NCI-H1105 treated with DMSO at 0.1 percent for 48 hours (cell line): ENCODE measurements around the gene RAC3.

Experiments
- DNase-seq: peaks from one replicate; lab custom pipeline; 2025; lab: John Stamatoyannopoulos, UW

RAC3 gene

DNA sequence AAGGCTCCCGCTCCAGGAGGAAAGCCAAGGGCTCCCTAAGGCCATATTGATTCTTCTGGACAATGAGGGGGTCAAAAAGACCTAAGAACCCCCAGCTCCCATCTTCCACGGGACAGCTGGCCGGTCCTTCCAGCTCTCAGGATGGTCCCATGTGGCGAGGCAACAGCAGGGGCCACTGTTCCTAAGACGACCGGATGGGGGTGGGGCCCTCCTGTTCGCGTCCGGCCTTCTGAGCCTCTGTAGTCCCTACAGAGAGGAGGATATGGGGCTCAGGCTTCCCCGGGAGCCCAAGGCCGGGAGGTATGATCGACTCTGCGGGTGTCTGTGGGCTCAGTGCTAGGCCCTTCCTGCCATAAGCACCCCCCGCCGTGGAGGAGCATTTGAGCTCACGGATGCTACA is 12.0 kb downstream of the RAC3 start:
- no peak for DNase-seq

DNA sequence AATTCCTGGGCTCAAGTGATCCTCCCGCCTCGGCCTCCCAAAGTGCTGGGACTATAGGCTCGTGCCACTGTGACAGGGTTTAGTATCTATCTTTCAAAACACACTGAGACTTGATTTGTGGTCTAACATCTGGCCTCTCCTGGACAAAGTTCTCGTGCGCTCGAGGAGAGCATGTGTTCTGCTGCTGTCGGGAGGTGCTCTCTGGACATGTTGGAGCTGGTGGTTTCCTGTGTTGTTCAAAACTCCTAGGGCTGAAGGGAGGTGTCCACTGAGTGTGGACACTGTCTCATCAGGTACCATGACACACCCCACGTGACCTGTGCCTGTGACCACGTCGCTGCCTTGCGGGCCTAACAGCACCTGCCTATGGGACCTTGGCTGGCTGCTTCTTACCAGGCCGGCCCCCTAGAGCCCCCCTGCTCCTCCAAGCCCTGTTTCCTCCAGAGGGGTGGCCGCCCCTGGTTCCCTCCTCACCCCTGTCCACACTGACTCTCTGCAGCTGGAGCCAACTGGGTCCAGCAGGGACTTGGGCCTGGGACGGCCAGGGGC is 14.5 kb downstream of the RAC3 start:
- no peak for DNase-seq

DNA sequence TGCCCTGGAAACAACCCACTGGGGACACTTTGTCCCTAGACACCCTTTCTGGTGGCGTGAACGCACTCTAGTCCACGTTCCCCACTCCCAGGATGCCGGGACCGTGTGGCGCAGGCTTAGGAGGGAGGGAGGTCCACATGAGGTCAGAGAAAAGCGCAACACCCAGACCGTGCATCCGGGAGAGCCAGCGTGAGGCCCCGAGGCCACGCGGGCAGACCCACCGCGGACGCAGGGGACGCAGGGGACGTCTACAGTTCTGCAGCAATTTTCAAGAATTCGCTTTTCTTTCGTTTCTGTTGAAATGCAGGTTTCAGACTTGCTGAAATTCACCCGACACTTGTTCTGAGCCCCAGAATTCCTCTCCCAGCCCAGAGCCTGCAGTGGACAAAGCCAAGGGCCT is 15.4 kb downstream of the RAC3 start:
- DNase-seq: no peak

DNA sequence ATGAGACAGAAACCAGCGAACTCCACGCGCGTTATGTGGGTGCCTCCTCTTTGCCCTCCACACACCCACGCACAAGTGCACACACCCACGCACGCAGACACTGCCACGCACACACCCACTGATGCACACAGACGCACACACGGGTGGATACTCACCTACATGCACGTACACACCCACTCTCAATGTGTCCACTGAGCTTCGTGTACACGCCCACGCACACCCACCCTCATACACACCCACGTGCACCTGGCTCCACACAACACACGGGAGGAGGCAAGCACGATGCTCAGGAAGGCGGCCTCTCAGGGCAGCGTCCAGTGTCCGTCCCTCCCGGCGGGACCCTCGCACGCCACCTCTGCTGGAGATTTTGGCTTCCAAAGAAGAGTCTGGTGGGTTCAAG is 15.9 kb downstream of the RAC3 start:
- DNase-seq: no peak

DNA sequence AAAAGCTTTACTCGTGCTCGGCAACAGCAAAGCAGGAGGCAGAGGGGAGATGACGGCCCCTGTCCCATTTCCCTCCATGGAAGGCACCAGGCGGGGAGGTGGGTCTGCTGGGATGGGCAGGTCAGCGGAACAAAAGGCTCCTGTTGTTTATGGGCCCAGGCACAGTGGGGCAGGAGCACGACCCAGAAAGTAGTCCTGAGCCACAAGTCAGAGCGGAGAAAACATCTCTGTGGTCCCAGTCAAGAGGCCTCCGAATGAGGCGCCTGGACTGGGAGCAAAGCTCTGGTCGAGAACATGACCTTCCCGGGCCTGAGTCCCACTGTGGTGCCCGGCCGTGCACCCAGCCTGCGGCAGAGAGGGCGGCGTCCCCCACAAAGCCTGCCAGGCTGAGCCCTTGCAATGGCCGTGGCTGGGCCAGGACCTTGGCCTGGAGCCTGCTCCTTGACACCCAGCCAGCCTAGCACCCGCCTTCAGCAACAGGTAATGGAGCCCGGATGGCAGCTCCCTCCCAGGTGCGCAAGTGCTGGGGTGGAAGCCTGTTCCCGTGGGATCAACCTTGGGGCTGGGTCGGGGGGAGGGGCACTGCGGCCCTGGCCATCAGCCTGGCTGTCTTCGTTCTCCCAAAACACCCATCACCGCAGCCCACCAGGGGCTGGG is 16.6 kb downstream of the RAC3 start:
- no peak for DNase-seq

DNA sequence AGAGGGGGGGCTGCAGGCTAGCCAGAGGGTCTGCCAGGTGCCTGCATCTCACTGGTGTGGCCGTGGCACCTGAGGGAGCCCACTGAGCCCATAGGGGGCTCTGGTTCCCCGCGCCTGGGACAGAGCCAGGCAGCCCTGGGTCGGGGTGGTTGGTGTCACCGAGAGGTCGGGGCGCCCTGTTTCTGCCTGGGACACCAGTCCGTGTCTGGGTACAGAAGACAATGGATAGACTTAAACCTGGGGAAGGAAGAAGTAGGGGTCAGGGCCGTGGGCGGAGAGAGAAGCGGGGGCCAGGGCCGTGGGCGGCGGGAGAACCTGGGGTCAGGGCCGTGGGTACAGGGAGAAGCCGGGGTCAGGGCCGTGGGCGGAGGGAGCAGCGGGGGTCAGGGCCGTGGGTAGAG is 17.1 kb downstream of the RAC3 start:
- no peak for DNase-seq

DNA sequence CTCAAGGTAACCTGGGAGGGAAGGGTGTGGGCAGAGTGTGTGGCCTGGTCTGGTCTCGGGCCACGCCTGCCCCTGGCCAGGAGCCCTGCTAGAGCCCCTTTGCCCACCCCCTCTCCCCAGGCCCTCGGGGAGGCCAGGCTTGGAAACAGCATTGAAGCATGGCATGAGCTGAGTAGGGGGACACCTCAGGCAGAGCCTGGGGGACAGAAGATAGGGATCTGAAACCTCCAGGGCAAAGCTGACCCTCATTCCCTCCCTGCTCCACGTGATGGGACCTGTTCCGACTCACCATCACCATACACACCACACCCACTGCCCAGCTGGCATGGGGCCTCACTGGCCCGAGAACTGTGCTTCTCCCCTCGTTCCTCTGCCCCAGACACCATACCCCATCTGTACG is 17.6 kb downstream of the RAC3 start:
- no peak for DNase-seq

DNA sequence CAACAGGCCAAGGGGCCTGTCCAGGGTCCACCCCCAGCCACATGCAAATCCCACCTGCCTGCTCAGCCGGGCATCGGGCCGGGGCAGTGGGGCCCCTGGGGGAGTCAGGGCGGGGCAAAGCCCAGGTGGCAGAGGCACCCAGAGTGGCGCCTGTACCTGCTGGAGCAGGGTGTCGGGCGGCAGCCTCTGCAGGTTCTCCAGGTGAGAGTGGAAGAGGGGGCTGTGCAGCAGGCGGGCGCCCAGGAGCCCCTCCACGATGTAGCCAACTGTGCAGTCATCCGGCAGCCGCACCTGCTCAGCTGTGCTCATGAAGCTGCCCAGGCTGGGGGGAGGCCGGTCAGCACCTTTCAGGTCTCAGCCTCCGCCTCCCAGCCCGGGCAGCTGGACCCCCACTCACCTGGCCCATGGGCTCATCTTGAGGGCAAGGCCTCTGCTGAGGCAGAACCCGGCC is 18.1 kb downstream of the RAC3 start:
- DNase-seq: no peak

DNA sequence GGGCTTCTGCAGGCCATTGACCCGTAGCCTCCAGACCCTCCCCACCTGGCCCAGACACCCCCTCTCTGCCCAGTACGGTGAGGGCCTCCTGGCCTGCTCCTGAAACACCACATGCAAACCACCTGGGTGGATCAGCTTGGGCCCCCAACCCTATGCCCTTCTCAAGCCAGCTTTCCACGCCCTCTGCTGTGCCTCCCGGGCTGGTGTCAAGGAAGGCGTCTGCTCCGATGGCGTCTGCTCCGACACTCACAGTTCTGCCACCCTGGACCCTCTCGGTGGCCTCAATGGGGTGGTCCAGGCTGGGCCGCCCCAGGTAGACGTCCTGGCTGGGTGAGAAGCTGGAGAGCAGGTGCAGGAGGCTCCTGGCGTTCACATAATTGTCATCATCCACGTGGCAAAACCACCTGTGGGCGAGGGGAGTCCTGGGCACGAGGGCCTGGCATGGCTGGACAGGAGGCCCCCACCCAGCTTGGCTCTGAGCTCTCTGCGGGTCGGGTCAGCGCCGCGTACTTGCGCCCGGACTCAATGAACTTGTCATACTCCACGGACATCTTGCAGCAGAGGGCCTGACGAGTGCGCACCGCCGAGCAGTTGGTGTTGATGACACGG is 18.8 kb downstream of the RAC3 start:
- no peak for DNase-seq

DNA sequence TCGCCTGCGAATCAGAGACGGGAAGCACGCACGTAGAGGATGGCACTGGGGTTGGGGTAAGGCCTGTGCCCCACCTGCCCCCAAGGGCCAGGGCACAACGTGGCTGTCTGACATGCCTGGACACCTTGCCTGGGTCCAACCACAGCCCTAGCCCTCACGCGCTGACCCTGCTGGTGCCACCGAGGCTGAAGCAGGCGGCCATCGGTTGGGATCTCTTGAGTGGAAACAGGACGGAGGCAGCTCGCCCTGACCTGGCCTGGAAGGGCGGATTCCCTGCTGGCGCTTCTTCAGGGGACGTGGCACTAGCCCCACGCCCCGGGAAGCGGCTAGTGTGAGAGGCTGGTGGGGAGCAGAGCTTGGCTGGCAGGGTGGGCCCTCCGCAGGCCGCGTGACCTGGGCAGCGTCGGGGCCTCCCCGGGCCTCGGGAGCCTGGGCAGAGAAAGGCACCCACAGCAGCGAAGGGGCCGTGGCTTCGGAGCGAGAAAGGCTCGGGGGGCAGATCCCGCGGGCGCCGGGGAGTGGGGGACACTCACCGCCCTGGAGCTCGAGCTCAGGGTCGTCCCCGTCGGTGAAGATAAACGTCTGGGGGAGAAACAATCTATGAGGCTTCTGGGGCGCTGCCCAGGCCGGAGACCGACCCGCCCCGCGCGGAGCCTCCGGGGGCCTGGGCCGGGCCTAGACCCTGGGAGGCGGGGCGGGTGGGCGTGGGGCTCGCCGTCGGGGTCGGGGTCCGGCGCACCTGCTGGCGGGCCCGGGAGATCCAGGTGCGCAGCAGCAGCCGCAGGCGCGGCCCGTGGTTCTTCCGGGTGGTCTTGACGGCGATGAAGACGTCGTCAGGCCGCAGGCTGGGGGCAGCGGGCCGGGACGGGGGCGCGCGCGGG is 19.5 kb downstream of the RAC3 start:
- DNase-seq: no peak

DNA sequence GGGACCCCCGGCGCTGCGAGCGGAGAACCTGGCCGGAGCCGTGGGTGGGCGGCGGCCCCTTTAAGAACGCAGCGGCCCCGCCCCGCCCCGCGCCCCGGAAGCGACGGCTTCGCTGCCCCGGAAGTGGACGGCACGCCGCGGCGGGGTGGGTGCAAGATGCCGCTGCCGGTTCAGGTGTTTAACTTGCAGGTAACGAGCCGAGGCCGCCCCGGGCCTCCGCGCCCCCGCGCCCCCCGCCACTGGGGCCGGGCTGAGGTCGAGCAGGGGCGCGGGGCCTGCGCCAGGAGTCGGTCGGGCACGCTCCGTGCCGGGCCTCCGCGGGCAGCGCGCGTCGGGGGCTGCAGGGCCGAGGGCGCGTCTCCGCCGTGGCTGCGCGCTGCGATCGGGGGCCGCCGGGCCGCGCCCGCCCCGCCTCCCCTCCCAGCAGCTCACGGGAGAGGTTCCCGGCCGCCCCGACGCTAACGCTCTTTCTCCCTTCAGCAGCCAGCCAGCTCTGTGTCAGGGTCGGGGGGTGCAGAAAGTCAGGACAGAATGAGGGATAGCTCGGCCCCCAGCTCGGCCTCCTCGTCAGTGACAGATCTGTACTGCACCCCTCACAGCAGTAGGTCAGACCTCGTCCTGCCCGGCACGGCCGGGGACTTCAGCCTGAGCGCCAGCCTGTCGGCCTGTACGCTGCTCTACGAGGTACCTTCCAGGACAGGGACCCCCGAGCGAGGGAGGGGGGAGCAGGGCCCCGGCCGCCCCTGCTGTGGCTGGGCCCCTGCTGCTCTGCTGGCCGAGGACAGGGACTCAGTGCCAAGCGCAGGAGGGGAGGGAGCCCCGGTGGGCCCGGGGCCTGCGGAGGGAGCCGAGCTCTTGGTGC is 20.5 kb downstream of the RAC3 start, which contains the start of the genes GPS1 and RFNG:
Gene GPS1, plus strand, starts transcription at position 123 of the 862 bp plus-strand sequence. Its CDS starts 34 bp downstream, at position 157.
Gene RFNG, minus strand, starts transcription at position 36 of the 862 bp plus-strand sequence. CDS start 45 bp downstream, outside the sequence.
- peak; percentile 51 for DNase-seq

DNA sequence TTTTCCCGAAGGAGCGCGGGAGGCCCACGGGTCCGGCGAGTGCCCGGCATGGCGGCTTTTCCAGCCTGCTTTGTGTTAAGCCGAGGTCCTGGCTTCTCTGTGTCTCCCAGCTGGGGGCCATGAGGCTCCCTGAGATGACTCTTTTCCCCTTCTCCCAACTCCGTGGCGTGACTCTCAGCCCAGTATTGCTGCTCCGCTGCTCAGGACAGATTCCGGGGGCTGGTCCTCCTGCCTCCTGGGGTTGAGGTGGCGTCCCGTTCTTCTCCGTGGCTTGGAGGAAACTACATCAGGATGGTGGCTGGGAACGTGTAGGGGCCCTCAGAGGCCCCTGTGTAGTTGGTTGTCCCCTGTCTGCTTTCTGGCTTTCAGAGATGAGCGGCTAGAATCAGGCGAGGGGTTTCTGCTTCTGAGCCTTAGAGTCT is 21.2 kb downstream of the RAC3 start:
- no peak for DNase-seq

DNA sequence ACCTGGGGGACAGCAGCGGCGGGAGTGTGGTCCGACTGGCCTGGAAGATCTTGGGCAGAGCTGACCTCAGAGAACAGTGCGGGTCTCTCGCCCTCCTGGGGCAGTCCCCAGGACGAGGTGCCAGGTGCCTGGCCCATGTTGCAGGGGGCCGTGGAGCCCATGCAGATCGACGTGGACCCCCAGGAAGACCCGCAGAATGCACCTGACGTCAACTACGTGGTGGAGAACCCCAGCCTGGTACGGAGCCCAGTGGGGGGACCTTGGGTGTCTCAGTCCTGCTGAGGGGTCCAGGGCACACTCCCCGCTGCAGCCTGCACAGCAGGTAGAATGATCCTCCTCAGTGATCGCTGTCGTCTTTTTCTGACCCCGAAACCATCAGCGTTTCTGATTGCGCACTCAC is 21.7 kb downstream of the RAC3 start:
- no peak for DNase-seq

DNA sequence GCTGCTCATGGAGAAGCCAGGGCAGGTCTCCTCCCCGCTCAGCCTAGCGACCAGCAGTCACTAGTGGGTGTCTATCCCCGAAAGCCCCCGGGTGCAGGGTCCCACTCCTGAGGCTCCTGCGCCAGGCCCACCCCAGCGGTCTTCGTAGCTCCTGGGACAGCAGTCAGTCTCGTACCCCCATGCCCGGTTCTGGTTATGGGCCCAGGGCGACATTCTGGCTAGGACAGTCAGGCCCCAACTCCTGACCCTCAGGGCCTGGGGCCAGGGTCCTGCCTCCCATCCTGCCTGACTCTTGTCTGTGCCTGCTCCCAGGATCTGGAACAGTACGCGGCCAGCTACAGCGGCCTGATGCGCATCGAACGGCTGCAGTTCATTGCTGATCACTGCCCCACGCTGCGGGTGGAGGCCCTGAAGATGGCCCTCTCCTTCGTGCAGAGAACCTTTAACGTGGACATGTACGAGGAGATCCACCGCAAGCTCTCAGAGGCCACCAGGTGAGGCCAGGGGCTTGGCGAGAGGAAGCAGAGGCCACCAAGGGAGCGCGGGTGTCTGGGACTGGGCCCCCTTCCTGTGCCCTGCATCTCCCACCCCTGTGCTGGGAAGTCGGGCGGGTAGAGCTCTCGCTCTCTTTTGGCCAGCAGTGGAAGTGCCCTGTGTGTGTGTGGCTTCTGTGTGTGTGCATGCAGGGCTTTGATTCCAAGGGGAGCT is 22.2 kb downstream of the RAC3 start:
- no peak for DNase-seq

DNA sequence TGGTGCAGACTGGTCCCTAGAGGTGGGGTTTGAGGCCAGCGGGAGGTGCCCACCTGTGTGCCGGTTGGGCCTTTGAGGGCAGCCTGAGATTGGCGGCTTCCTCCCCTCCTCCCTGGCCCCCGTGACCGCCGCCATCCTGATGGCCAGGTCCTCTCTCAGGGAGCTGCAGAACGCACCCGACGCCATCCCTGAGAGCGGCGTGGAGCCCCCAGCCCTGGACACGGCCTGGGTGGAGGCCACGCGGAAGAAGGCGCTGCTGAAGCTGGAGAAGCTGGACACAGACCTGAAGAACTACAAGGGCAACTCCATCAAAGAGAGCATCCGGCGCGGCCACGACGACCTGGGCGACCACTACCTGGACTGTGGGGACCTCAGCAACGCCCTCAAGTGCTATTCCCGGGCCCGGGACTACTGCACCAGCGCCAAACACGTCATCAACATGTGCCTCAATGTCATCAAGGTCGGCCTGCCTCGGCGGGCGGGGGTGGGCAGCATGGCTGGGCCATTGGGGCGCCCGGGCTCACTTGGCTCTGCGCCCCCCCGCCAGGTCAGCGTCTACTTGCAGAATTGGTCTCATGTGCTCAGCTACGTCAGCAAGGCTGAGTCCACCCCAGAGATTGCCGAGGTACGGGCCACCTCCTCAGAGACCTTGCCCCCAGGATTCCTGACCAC is 23.0 kb downstream of the RAC3 start:
- no peak for DNase-seq

DNA sequence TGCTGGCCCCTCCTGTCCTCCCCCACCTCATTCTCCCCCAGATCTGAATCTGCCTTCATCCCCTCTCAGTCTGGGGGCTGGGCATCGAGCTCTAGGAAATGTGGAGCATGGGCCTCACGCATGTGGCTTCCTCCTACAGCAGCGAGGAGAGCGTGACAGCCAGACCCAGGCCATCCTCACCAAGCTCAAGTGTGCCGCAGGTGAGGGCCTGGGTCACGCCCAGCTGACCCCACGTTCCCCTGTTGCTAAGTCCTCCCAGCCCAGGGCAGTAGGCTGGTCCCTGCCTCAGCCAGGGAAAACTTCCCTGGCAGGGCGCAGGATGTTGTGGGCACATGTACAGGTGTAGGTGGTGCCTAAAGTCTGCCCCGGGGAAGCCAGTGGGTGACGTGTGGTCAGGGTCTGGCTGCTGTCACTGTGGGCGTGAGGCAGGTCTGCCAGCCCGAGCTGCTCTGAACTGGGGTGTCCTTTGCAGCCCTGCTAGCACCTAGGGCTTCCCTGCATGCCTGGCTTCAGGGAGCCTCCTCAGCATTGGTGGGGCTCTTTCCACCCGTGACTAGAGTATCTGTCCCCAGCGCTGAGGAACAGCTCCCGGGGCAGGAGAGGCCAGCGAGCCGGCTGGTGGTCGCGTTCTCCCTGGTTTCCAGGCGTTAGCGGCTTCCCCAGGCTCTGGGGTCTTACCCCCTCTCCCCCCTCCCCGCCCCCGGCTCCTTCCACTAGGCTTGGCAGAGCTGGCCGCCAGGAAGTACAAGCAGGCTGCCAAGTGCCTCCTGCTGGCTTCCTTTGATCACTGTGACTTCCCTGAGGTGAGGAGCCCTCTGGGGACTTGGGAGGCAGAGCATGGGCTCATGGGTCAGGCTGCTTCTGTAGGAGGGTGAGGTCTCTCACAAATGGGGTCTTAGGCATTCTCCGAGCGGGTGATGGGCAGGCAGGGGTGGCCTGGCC is 23.8 kb downstream of the RAC3 start:
- no peak for DNase-seq

DNA sequence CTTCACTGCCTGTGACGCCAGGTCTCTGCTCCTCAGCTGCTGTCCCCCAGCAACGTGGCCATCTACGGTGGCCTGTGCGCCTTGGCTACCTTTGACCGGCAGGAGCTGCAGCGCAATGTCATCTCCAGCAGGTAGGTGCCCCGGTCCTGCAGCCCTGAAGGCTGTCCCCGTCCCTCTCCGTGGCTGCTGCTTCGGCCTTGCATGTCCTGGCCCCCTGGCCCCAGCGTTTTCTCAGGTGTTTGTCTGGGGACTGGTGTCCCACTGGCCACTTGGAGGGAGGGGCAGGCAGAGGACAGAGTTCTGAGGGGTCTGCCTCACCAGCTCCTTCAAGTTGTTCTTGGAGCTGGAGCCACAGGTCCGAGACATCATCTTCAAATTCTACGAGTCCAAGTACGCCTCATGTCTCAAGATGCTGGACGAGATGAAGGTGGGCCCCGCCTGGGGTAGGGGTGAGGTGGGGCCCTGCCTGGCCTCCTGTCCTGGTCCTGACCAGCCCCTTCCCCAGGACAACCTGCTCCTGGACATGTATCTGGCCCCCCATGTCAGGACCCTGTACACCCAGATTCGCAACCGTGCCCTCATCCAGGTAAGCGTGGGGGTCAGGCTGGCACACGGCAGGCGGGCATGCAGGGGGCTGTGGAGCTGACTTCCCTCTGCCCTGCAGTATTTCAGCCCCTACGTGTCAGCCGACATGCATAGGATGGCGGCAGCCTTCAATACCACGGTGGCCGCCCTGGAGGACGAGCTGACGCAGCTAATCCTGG is 24.7 kb downstream of the RAC3 start:
- DNase-seq: no peak
